Calu3 (cell line): ENCODE results near the gene FAM111A. TPM values are rescaled to one million over a fixed set of nuclear protein-coding genes. Genes with fewer than 3 reads are reported as not detected.

Source experiments
- BruUV-seq: library from RNA; stranded (reverse); fragments of 400-500 nt; replicated peaks from 2 replicates; lab custom pipeline; 2021; lab: Mats Ljungman, UMichigan
- CTCF ChIA-PET: fragments of 300-600 bp; sonication (Branson Sonifier 250); formaldehyde crosslinking; loops from one replicate; lab custom pipeline; 2022; ENCODE audit warnings: antibody characterized with exemption; lab: Charles Lee
- DNase-seq: peaks from one replicate; pipeline ENCODE4 v3.0.0; 2022
- H3K27ac Mint-ChIP-seq: one replicate; pipeline ENCODE4 v1.8.0; 2022; ENCODE audit warnings: mixed read lengths; ENCODE audit not compliant: unreplicated experiment
- H3K27me3 Mint-ChIP-seq: one replicate; pipeline ENCODE4 v1.8.0; 2022; ENCODE audit warnings: mixed read lengths; ENCODE audit not compliant: unreplicated experiment
- H3K36me3 Mint-ChIP-seq: one replicate; pipeline ENCODE4 v1.8.0; 2022; ENCODE audit warnings: mild to moderate bottlenecking, moderate library complexity, mixed read lengths; ENCODE audit not compliant: insufficient read depth, unreplicated experiment
- H3K4me1 Mint-ChIP-seq: one replicate; pipeline ENCODE4 v1.8.0; 2022; ENCODE audit warnings: mild to moderate bottlenecking, low read depth, mixed read lengths; ENCODE audit not compliant: unreplicated experiment
- H3K4me3 Mint-ChIP-seq: one replicate; pipeline ENCODE4 v1.8.0; 2022; ENCODE audit warnings: mild to moderate bottlenecking, low read depth, moderate library complexity, mixed read lengths; ENCODE audit not compliant: unreplicated experiment
- H3K9me3 Mint-ChIP-seq: one replicate; pipeline ENCODE4 v1.8.0; 2022; ENCODE audit warnings: low read depth, mixed read lengths; ENCODE audit not compliant: unreplicated experiment
- intact Hi-C: fragments of 100-400 bp; cut with micrococcal nuclease; formaldehyde crosslinking; loops from one replicate; pipeline ENCODE4 v1.10.0; 2022; ENCODE audit not compliant: unreplicated experiment
- total RNA-seq: library from RNA; stranded (reverse); gene quantifications from 2 replicates; pipeline ENCODE4 v1.2.3, GENCODE V29; 2022
- TF ChIP-seq, protein P1 (sequence below): fragments of 200-600 bp; IDR thresholded peaks from one replicate; pipeline ENCODE4 v1.8.0; 2022; ENCODE audit warnings: antibody characterized with exemption; ENCODE audit not compliant: unreplicated experiment

The FAM111A gene
- total RNA-seq, 1 experiment from 2014 or later: 87.9 TPM

DNA sequence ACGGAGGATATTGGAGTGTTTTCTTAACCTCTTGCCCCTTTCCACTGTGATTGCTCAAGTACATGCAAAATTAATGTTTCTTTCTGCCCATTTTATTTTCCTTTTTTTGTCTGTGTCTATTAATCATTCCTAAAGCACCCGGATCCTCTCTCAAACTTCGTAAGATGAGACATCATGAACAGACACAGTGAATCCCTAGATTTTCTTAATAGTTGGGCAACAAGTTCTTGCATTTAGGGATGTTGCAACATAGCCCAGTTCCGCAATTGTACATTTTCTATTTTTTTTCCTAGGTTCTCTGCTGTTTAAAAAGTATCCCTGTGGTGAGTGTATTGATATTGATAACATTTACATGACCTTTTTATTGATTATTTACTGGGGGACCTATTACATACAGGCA is 2.9 kb downstream of the FAM111A start:
- Mint-ChIP-seq H3K27me3 (no peaks in the 10 kb centered on the region), H3K4me1 (peaks cover 50% of the 10 kb centered on the region), H3K4me3 (peak overlapping the region; percentile 97), H3K9me3 (no peaks in the 10 kb centered on the region), H3K27ac (peak overlapping the region; percentile 93), H3K36me3 (peaks cover 50% of the 10 kb centered on the region)
- intact Hi-C loops: loop anchor here (10.0 kb wide), 1 partner anchor 221 kb away; no protein-coding TSS in a partner anchor
- CTCF ChIA-PET: interaction anchor here (0.9 to 3.0 kb wide), 4 partner anchors 12 to 40 kb away, joined by 3 to 22 read pairs (median 10); partner anchors contain the start of gene DTX4
- TF ChIP-seq, protein P1, sequence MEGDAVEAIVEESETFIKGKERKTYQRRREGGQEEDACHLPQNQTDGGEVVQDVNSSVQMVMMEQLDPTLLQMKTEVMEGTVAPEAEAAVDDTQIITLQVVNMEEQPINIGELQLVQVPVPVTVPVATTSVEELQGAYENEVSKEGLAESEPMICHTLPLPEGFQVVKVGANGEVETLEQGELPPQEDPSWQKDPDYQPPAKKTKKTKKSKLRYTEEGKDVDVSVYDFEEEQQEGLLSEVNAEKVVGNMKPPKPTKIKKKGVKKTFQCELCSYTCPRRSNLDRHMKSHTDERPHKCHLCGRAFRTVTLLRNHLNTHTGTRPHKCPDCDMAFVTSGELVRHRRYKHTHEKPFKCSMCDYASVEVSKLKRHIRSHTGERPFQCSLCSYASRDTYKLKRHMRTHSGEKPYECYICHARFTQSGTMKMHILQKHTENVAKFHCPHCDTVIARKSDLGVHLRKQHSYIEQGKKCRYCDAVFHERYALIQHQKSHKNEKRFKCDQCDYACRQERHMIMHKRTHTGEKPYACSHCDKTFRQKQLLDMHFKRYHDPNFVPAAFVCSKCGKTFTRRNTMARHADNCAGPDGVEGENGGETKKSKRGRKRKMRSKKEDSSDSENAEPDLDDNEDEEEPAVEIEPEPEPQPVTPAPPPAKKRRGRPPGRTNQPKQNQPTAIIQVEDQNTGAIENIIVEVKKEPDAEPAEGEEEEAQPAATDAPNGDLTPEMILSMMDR: no peak
- DNase-seq: no peak
- BruUV-seq: TSS peak; percentile 5

DNA sequence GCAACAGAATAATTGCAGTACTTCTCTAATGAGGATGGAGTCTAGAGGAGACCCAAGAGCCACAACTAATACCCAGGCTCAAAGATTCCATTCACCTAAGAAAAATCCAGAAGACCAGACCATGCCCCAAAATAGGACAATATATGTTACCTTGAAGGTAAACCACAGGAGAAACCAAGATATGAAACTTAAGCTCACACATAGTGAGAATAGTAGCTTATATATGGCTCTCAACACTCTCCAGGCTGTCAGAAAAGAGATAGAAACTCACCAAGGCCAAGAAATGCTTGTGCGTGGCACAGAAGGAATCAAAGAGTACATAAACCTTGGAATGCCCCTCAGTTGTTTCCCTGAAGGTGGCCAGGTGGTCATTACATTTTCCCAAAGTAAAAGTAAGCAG is 9.1 kb downstream of the FAM111A start:
- DNase-seq: no peak
- Mint-ChIP-seq H3K36me3 (peaks cover 14% of the 10 kb centered on the region), H3K9me3 (no peaks in the 10 kb centered on the region), H3K27me3 (no peaks in the 10 kb centered on the region), H3K4me3 (no peak overlapping the region), H3K4me1 (peaks cover 12% of the 10 kb centered on the region), H3K27ac (no peak overlapping the region)
- CTCF ChIA-PET: no interaction called here
- TF ChIP-seq, protein P1: no peak
- no TSS peak for BruUV-seq
- intact Hi-C loops: loop anchor here (10.0 kb wide), 1 partner anchor 197 kb away; no protein-coding TSS in a partner anchor

DNA sequence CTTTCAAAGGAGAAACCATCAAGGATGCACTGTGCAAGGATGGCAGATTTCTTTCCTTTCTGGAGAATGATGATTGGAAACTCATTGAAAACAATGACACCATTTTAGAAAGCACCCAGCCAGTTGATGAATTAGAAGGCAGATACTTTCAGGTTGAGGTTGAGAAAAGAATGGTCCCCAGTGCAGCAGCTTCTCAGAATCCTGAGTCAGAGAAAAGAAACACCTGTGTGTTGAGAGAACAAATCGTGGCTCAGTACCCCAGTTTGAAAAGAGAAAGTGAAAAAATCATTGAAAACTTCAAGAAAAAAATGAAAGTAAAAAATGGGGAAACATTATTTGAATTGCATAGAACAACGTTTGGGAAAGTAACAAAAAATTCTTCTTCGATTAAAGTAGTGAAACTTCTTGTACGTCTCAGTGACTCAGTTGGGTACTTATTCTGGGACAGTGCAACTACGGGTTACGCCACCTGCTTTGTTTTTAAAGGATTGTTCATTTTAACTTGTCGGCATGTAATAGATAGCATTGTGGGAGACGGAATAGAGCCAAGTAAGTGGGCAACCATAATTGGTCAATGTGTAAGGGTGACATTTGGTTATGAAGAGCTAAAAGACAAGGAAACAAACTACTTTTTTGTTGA is 9.8 kb downstream of the FAM111A start:
- Mint-ChIP-seq H3K9me3 (no peaks in the 10 kb centered on the region), H3K4me3 (no peak overlapping the region), H3K27ac (no peak overlapping the region), H3K27me3 (no peaks in the 10 kb centered on the region), H3K4me1 (peaks cover 6% of the 10 kb centered on the region), H3K36me3 (peaks cover 14% of the 10 kb centered on the region)
- intact Hi-C loops: loop anchor here (10.0 kb wide), 1 partner anchor 198 kb away; no protein-coding TSS in a partner anchor
- CTCF ChIA-PET: no interaction called here
- TF ChIP-seq, protein P1: no peak
- DNase-seq: no peak
- TSS peak; percentile 0 for BruUV-seq

DNA sequence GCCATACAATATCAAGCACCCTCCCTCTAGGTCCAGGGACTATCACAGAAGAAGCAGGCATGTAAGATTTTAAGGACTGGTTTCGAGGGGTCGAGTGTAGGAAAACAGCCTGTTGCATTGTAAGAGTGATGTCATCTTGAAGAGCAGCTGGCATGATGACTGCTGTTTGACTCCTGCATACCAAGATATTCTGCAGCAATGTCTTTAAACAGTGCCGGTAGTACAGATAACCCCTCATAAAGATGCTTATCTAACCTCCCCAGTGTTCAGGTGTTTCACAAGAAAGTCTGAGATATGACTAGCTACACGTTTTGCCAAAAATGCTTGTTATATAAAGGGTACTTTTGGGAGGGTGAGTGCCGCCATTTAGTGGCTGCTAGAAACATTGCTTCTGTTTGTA is 12.0 kb downstream of the FAM111A start:
- no peak overlapping the region for H3K4me3 Mint-ChIP-seq
- TF ChIP-seq, protein P1: no peak
- H3K27ac Mint-ChIP-seq: no peak overlapping the region
- no peaks in the 10 kb centered on the region for H3K4me1 Mint-ChIP-seq
- no peaks in the 10 kb centered on the region for H3K27me3 Mint-ChIP-seq
- BruUV-seq: no TSS peak
- CTCF ChIA-PET: interaction anchor here (1.0 kb wide), 1 partner anchor 12 kb away, joined by 3 read pairs; the partner anchor contains the start of gene FAM111A
- H3K36me3 Mint-ChIP-seq: peaks cover 10% of the 10 kb centered on the region
- H3K9me3 Mint-ChIP-seq: no peaks in the 10 kb centered on the region
- intact Hi-C loops: loop anchor here (10.0 kb wide), 1 partner anchor 200 kb away; no protein-coding TSS in a partner anchor
- no peak for DNase-seq
